HL-60 (cell line): Measurements from ENCODE around the gene STK32B.

Experiments used
- GABPA ChIP-seq: IDR thresholded peaks from 2 replicates; pipeline ENCODE4 v1.6.1; 2012; ENCODE audit warnings: low read depth
- POLR2AphosphoS5 ChIP-seq: IDR thresholded peaks from 2 replicates; pipeline ENCODE4 v1.6.1; 2012; ENCODE audit warnings: low read depth
- SPI1 ChIP-seq: IDR thresholded peaks from 2 replicates; pipeline ENCODE4 v1.6.1; 2012; ENCODE audit warnings: low read depth, mild to moderate bottlenecking, borderline replicate concordance
- TF ChIP-seq, protein P1 (sequence below): IDR thresholded peaks from one replicate; pipeline ENCODE4 v1.5.1; 2011; ENCODE audit warnings: low read length, control low read depth, inconsistent platforms; ENCODE audit not compliant: insufficient read depth
- TF ChIP-seq, protein P2 (sequence below): IDR thresholded peaks from 2 replicates; pipeline ENCODE4 v1.6.1; 2012; ENCODE audit warnings: low read depth; ENCODE audit not compliant: insufficient replicate concordance

DNA sequence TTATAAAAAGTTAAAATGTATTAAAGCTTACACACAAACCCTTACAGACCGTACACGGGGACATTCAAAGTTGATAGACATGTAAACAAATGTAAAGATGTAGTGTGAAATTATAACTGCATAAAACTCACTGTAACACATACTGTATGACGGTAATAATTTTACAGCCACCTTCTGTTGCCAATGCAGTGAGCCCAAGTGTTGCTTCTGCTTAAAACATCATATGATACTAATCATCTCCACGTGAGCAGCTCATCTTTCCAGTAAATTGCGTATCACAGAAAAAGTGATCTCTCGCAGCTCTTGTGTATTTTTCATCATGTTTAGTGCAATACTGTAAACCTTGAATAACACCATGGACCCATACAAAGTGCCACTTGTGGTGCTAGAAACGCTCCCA lies 233.2 kb downstream of the STK32B start:
- TF ChIP-seq, protein P1, sequence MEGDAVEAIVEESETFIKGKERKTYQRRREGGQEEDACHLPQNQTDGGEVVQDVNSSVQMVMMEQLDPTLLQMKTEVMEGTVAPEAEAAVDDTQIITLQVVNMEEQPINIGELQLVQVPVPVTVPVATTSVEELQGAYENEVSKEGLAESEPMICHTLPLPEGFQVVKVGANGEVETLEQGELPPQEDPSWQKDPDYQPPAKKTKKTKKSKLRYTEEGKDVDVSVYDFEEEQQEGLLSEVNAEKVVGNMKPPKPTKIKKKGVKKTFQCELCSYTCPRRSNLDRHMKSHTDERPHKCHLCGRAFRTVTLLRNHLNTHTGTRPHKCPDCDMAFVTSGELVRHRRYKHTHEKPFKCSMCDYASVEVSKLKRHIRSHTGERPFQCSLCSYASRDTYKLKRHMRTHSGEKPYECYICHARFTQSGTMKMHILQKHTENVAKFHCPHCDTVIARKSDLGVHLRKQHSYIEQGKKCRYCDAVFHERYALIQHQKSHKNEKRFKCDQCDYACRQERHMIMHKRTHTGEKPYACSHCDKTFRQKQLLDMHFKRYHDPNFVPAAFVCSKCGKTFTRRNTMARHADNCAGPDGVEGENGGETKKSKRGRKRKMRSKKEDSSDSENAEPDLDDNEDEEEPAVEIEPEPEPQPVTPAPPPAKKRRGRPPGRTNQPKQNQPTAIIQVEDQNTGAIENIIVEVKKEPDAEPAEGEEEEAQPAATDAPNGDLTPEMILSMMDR = no peak
- TF ChIP-seq, protein P2, sequence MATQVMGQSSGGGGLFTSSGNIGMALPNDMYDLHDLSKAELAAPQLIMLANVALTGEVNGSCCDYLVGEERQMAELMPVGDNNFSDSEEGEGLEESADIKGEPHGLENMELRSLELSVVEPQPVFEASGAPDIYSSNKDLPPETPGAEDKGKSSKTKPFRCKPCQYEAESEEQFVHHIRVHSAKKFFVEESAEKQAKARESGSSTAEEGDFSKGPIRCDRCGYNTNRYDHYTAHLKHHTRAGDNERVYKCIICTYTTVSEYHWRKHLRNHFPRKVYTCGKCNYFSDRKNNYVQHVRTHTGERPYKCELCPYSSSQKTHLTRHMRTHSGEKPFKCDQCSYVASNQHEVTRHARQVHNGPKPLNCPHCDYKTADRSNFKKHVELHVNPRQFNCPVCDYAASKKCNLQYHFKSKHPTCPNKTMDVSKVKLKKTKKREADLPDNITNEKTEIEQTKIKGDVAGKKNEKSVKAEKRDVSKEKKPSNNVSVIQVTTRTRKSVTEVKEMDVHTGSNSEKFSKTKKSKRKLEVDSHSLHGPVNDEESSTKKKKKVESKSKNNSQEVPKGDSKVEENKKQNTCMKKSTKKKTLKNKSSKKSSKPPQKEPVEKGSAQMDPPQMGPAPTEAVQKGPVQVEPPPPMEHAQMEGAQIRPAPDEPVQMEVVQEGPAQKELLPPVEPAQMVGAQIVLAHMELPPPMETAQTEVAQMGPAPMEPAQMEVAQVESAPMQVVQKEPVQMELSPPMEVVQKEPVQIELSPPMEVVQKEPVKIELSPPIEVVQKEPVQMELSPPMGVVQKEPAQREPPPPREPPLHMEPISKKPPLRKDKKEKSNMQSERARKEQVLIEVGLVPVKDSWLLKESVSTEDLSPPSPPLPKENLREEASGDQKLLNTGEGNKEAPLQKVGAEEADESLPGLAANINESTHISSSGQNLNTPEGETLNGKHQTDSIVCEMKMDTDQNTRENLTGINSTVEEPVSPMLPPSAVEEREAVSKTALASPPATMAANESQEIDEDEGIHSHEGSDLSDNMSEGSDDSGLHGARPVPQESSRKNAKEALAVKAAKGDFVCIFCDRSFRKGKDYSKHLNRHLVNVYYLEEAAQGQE = no peak
- TF ChIP-seq POLR2AphosphoS5 = no peak
- TF ChIP-seq SPI1 = no peak
- no peak for TF ChIP-seq GABPA
